GM23248 (cell line): ENCODE results near the gene NPTX1.

Source experiments
- EZH2 ChIP-seq: fragments of 200-600 bp; sonication (generic); IDR thresholded peaks from 2 replicates; pipeline ENCODE4 v1.6.1; 2018; ENCODE audit warnings: antibody characterized with exemption, mild to moderate bottlenecking; ENCODE audit not compliant: insufficient read depth, poor library complexity, severe bottlenecking
- EZH2phosphoT487 ChIP-seq: fragments of 200-600 bp; sonication (generic); IDR thresholded peaks from 2 replicates; pipeline ENCODE4 v1.6.1; 2018; ENCODE audit warnings: antibody characterized with exemption, moderate library complexity, mild to moderate bottlenecking, low read depth; ENCODE audit not compliant: insufficient read depth

DNA sequence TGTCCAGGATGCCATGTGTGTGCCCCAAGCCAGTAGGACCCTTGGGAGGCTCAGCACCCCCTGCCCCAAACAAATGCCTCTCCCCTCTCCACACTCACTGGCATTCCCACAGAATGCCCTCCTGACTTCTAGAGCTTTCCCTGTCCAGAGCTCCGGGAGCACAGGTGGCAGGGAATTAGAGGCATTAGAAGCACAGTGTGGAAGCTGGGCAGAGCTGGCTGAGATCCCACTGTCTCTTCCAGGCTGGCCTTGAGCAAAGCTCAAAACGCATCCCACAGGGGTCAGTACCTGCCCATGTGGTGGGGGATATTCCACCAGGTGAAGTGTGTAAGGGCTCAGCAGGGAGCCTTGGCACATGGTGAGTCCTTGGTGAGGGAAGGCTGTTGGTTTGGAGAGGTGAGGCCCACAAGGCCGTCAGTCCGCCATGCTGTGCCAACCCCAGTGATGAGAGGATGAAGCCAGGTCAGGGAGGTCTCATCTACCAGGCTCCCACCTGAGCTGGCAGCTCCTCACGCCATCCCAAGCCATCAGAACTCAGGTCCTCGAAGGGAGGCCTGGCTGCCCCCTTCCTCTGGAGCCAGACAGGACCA, 43.4 kb downstream of the NPTX1 start:
- TF ChIP-seq EZH2, result no peak
- no peak for TF ChIP-seq EZH2phosphoT487
